SU-DHL-6 (cell line): ENCODE data around the gene EML1.

Source experiments
- CTCF ChIP-seq: fragments of 200-600 bp; sonication (generic); IDR thresholded peaks from one replicate; pipeline ENCODE4 v1.5.1; 2017; ENCODE audit warnings: antibody characterized with exemption, mild to moderate bottlenecking, low read length, moderate library complexity; ENCODE audit not compliant: insufficient read depth, poor library complexity, severe bottlenecking
- EZH2phosphoT487 ChIP-seq: fragments of 200-600 bp; sonication (generic), shearing (Covaris generic); conservative IDR thresholded peaks from 2 replicates; pipeline ENCODE4 v1.6.1; 2018; ENCODE audit warnings: mild to moderate bottlenecking, antibody characterized with exemption, low read length, moderate library complexity, mixed read lengths

GRCh38 chr14:99928963-99929362 lies 135.8 kb downstream of the EML1 start:
- TF ChIP-seq CTCF (no peak), EZH2phosphoT487 (no peak)
